ENCODE results near the gene ELOF1.

Gene ELOF1

GRCh38 chr19:11597202-11598102, 38.4 kb upstream of the ELOF1 start, which contains the start of gene ZNF627 (continued):
- TF ChIP-seq ZSCAN16 (tag by site-specific recombination; IDR thresholded peaks at IDR 0.05) (peak; percentile 48; the same call in 1 of the 2 replicates), ZBTB49 (tag by site-specific recombination; IDR thresholded peaks at IDR 0.05; ENCODE audit: low read depth) (no peak), REPIN1 (tag by site-specific recombination; IDR thresholded peaks at IDR 0.05; ENCODE audit: low read depth) (0 out of 2 replicates have a peak, but pooled peaks have one; percentile 67), HIC1 (tag by site-specific recombination; IDR thresholded peaks at IDR 0.05) (peak; percentile 65; the same call in 1 of the 2 replicates), ZNF391 (tag by site-specific recombination; IDR thresholded peaks at IDR 0.05; ENCODE audit: borderline replicate concordance, low read depth) (peak; percentile 84), ZBTB21 (tag by site-specific recombination; IDR thresholded peaks at IDR 0.05) (peak; percentile 86), ZBTB10 (tag by site-specific recombination; IDR thresholded peaks at IDR 0.05) (peak; percentile 89), TCF7L2 (IDR thresholded peaks at IDR 0.05; ENCODE audit: borderline replicate concordance, low read depth, low read length) (no peak), KLF9 (tag by site-specific recombination; IDR thresholded peaks at IDR 0.05; ENCODE audit: low read depth) (peak; percentile 52), ZNF146 (tag by site-specific recombination; IDR thresholded peaks at IDR 0.05) (peak; percentile 43; the same call in 1 of the 2 replicates), ZNF133 (tag by site-specific recombination; IDR thresholded peaks at IDR 0.05) (0 out of 2 replicates have a peak, but pooled peaks have one; percentile 8), ZNF785 (tag by site-specific recombination; IDR thresholded peaks at IDR 0.05) (0 out of 2 replicates have a peak, but pooled peaks have one; percentile 33), ZNF76 (tag by site-specific recombination; IDR thresholded peaks at IDR 0.05; ENCODE audit: borderline replicate concordance, low read depth) (peak; percentile 61), KLF10 (tag by site-specific recombination; IDR thresholded peaks at IDR 0.05) (peak; percentile 60), ZNF23 (tag by site-specific recombination; IDR thresholded peaks at IDR 0.05; ENCODE audit: borderline replicate concordance) (no peak), BCL11A (tag by site-specific recombination; IDR thresholded peaks at IDR 0.05; ENCODE audit: low read depth) (no peak), MZF1 (tag by site-specific recombination; IDR thresholded peaks at IDR 0.05; ENCODE audit: borderline replicate concordance) (0 out of 2 replicates have a peak, but pooled peaks have one; percentile 44), ZNF777 (tag by site-specific recombination; IDR thresholded peaks at IDR 0.05; ENCODE audit: borderline replicate concordance) (no peak), ZNF747 (tag by site-specific recombination; IDR thresholded peaks at IDR 0.05) (no peak), ZBTB1 (tag by site-specific recombination; IDR thresholded peaks at IDR 0.05) (0 out of 2 replicates have a peak, but pooled peaks have one; percentile 65), KLF8 (tag by site-specific recombination; IDR thresholded peaks at IDR 0.05) (peak; percentile 77; the same call in 1 of the 2 replicates), ZNF324 (tag by site-specific recombination; IDR thresholded peaks at IDR 0.05) (peak; percentile 87), EGR2 (tag by site-specific recombination; IDR thresholded peaks at IDR 0.05; ENCODE audit: low read depth) (peak; percentile 10; the same call in 1 of the 2 replicates), INSM2 (tag by site-specific recombination; IDR thresholded peaks at IDR 0.05) (peak; percentile 69; the same call in 1 of the 2 replicates), PBX3 (CRISPR knock-in tag; IDR thresholded peaks at IDR 0.05) (no peak), ZBTB26 (tag by site-specific recombination; optimal IDR thresholded peaks at IDR 0.05) (peak; percentile 66), ZNF24 (tag by site-specific recombination; IDR thresholded peaks at IDR 0.05) (peak; percentile 83)
